Central memory CD4-positive, alpha-beta T cell (primary cell): ENCODE measurements around the gene ZNF414.

Experiments used
- DNase-seq: peaks from one replicate; pipeline ENCODE4 v3.0.0; 2022

The ZNF414 gene

GRCh38 chr19:8489561-8490394 lies 24.2 kb downstream of the ZNF414 start:
- no peak for DNase-seq

GRCh38 chr19:8488365-8488764 lies 25.6 kb downstream of the ZNF414 start:
- DNase-seq = no peak

GRCh38 chr19:8487137-8487851 lies 26.7 kb downstream of the ZNF414 start:
- DNase-seq = peak; percentile 68

GRCh38 chr19:8486661-8487136 lies 27.3 kb downstream of the ZNF414 start:
- no peak for DNase-seq

- DNase-seq = no peak
These were observed 28.2 kb downstream of the ZNF414 start for GRCh38 chr19:8485561-8486371.

GRCh38 chr19:8484331-8484894 lies 29.6 kb downstream of the ZNF414 start:
- DNase-seq = no peak

GRCh38 chr19:8483165-8483564 lies 30.8 kb downstream of the ZNF414 start:
- no peak for DNase-seq

GRCh38 chr19:8482696-8483095 lies 31.3 kb downstream of the ZNF414 start:
- DNase-seq = no peak

GRCh38 chr19:8481616-8482015 lies 32.4 kb downstream of the ZNF414 start:
- no peak for DNase-seq

GRCh38 chr19:8481201-8481600 lies 32.8 kb downstream of the ZNF414 start:
- DNase-seq = no peak

- no peak for DNase-seq
These were observed 35.4 kb downstream of the ZNF414 start for GRCh38 chr19:8478598-8478997.

GRCh38 chr19:8477889-8478288 lies 36.1 kb downstream of the ZNF414 start:
- DNase-seq = no peak

- DNase-seq = no peak
These were observed 37.4 kb downstream of the ZNF414 start for GRCh38 chr19:8476524-8476923.

- no peak for DNase-seq
These were observed 39.0 kb downstream of the ZNF414 start for GRCh38 chr19:8475005-8475404.

- DNase-seq = no peak
These were observed 40.1 kb downstream of the ZNF414 start for GRCh38 chr19:8473648-8474476.

GRCh38 chr19:8469613-8470368 lies 44.2 kb downstream of the ZNF414 start:
- DNase-seq = no peak

GRCh38 chr19:8468761-8469373 lies 45.1 kb downstream of the ZNF414 start:
- DNase-seq = no peak

GRCh38 chr19:8468124-8468523 lies 45.8 kb downstream of the ZNF414 start:
- no peak for DNase-seq

GRCh38 chr19:8466018-8466417 lies 47.9 kb downstream of the ZNF414 start:
- DNase-seq = no peak

GRCh38 chr19:8463365-8463764 lies 50.6 kb downstream of the ZNF414 start:
- no peak for DNase-seq

GRCh38 chr19:8462571-8462970 lies 51.4 kb downstream of the ZNF414 start:
- DNase-seq = no peak
